GM12801 (cell line): ENCODE results near the gene AMPH.

Experiments
- TF ChIP-seq, protein P1 (sequence below): IDR thresholded peaks from one replicate; pipeline ENCODE4 v1.5.1; 2011; ENCODE audit warnings: control low read depth; ENCODE audit not compliant: insufficient read length; ENCODE audit errors: extremely low read depth

The AMPH gene

GRCh38 chr7:38574086-38574485, 57.1 kb downstream of the AMPH start:
- TF ChIP-seq, protein P1, sequence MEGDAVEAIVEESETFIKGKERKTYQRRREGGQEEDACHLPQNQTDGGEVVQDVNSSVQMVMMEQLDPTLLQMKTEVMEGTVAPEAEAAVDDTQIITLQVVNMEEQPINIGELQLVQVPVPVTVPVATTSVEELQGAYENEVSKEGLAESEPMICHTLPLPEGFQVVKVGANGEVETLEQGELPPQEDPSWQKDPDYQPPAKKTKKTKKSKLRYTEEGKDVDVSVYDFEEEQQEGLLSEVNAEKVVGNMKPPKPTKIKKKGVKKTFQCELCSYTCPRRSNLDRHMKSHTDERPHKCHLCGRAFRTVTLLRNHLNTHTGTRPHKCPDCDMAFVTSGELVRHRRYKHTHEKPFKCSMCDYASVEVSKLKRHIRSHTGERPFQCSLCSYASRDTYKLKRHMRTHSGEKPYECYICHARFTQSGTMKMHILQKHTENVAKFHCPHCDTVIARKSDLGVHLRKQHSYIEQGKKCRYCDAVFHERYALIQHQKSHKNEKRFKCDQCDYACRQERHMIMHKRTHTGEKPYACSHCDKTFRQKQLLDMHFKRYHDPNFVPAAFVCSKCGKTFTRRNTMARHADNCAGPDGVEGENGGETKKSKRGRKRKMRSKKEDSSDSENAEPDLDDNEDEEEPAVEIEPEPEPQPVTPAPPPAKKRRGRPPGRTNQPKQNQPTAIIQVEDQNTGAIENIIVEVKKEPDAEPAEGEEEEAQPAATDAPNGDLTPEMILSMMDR: no peak

DNA sequence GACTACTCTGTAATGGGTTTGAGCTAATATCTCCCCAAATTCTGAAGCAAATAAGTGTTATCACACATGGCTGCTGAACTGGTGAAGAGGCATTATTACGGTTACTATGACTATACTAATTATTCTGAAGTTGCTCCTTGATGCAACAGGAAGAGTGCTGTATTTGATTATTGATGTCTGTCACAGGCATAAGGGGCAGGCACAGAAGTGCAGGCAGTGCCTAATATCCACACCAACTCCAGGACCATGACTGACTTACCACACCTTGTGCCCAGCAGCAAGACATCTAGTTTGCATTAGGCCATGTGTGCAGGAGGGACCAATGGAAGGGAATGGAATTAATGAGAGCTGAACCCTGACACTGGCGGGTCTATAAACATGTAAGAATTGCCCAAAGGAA, 62.7 kb downstream of the AMPH start:
- TF ChIP-seq, protein P1: no peak

- TF ChIP-seq, protein P1: no peak
Observed at GRCh38 chr7:38565289-38565688, 65.9 kb downstream of the AMPH start.

DNA sequence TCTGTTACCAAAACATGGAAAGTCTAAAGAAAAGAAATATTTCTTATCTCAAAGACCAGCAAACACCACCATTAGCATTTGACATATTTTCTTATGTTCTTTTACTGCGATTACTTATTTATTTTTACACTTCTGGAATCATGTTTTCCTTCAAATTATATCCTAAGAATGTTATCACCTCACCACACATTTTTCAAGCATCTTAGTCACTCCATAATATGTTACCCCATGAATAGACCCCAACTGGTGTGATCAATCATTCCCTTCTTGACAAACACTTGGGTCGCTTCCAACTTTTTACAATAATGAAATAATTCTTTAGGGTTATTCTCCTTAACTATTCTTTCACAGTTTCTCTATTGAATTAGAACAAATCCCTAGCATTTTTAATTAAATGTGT, 67.4 kb downstream of the AMPH start:
- TF ChIP-seq, protein P1: no peak

- TF ChIP-seq, protein P1: no peak
Observed at GRCh38 chr7:38561166-38561565, 70.0 kb downstream of the AMPH start.

DNA sequence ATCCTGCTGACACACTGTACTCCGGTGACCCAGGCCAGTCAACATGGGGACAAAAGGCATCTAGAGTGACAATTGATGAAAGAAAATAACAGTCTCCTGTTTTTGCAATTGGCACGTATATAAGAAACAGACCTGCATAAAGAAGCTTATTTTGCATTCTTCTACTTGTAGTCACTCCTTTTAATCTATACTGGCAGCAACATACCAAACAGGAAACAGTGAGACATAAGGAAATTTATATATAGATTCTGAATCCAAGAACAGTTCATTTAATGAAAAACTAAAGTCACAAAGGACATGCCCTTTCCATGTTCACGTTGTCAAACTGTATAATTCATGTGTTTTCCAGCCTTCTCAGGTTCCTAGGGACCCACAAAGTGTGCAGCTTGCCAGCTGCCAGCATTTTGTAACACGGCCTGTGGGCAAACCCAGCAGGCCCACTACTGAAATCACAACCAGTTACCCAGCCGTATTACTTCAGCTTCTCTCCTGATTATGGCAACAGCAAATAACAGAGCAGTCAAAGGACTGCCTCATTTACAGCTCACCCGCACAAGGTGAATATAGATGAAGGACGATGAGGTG, 72.3 kb downstream of the AMPH start:
- TF ChIP-seq, protein P1: no peak

DNA sequence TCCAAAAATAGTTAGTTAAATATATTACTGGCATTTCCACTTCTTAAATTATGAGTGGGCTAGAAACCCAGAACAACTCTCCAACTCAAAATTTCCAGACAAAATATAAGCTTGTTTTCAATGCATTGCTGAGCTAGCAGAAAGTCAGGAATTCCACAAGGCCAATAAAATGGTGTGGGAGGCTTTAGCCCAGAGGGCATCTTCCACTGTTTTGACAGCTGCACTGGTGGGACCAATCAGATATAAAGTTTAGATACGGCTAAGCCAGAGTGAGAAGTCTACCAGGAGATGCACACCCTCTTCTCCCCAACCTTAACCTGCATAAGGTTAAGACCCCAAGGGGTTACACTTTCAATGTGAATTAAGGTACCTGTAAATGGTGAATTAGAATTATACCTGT, 76.6 kb downstream of the AMPH start:
- TF ChIP-seq, protein P1: no peak

DNA sequence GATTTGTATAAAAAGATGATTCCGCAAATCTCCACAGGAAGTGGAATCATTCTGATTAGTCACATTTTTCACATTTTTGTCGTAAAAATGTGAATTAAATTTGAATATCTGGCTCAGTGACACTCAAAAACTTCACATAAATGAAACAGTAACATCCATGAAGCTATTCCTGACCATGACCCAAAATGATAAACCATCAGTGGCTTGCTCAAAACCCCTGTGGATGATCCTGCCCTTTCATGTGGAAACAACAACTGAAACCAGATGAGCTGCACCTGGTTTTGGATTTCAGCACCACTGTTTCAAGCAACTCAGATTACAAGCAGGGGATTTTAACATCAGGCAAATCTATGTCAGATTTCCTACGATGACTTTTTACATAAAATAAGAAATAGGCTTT, 80.3 kb downstream of the AMPH start:
- TF ChIP-seq, protein P1: no peak
